ENCODE data around the gene NAP1L4. TPM values are rescaled to one million over a fixed set of nuclear protein-coding genes. Genes with fewer than 3 reads are reported as not detected.

Gene NAP1L4
- total RNA-seq, 2 donors from 2014 or later: 198 to 206 TPM

DNA sequence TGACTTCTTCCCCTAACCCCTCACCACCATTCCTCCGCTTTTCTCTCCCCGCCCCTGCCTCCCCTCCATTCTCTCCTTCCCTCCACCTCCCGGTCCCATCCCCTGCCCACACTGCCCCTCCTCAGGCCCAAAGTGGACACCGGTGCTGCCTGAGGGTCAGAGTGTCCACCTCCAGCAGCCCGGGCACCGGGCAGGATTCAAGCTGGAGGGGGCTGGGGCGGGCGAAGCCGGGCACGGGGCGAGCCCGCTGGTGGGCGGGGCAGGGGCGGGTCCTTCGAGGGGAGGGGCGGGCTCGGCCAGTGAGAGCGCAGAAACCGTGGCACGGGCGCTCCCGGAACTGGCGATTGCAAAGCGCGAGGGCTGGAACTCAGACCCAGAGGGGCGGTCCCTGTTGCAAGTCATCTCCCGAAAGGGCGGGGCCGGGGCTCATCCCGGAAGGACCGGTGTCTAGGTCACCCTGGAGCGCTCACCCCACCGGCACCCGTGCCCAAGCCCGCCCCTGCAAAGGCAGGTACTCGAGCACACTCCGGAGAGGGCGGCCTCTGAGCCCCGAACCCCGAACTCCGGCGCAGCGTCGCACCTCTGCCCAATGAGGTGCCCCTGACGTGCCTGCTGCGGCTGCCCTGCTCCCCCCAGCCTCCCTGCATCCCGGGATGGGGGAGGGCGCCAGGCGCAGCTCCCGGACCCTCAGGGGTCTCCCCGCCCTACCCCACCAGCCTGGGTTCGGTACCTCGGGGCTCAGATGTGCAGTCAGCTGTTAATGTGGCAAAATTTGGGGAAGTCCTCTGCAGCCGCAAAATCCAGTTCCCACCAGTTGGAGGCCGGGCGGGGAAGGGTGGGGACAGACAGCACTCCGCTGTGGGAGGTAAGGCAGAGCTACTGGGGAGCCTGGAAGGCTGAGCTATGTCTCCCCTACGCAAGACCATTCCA, 90.0 kb downstream of the NAP1L4 start:
- WGBS, 2 experiments (ENCODE audit: insufficient coverage in 1 of 2, insufficient read length in 1 of 2): 4 to 5% methylated on average over 27 to 58 of the region's 58 CpGs
- no peak overlapping the region for H3K27ac ChIP-seq (ENCODE audit: low read depth, low read length)
- Mint-ChIP-seq H3K4me3 (peak overlapping the region; percentile 61), H3K36me3 (ENCODE audit: low read depth) (peaks cover 23% of the 10 kb centered on the region), H3K4me1 (peaks cover 4% of the 10 kb centered on the region), H3K9me3 (peaks cover 14% of the 10 kb centered on the region), H3K27me3 (ENCODE audit: insufficient read depth) (peaks cover 28% of the 10 kb centered on the region), H3K27ac (no peak overlapping the region)
- H3K9ac ChIP-seq (ENCODE audit: extremely low read depth, low read length, poor library complexity, severe bottlenecking): peak overlapping the region; percentile 20
- H3K4me3 ChIP-seq (ENCODE audit: low read length): peak overlapping the region; percentile 80
- no peaks in the 10 kb centered on the region for H3K27me3 ChIP-seq (ENCODE audit: control insufficient read depth, insufficient read depth, low read length, poor library complexity, severe bottlenecking)
- TF ChIP-seq, protein P1, sequence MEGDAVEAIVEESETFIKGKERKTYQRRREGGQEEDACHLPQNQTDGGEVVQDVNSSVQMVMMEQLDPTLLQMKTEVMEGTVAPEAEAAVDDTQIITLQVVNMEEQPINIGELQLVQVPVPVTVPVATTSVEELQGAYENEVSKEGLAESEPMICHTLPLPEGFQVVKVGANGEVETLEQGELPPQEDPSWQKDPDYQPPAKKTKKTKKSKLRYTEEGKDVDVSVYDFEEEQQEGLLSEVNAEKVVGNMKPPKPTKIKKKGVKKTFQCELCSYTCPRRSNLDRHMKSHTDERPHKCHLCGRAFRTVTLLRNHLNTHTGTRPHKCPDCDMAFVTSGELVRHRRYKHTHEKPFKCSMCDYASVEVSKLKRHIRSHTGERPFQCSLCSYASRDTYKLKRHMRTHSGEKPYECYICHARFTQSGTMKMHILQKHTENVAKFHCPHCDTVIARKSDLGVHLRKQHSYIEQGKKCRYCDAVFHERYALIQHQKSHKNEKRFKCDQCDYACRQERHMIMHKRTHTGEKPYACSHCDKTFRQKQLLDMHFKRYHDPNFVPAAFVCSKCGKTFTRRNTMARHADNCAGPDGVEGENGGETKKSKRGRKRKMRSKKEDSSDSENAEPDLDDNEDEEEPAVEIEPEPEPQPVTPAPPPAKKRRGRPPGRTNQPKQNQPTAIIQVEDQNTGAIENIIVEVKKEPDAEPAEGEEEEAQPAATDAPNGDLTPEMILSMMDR (conservative IDR thresholded peaks at IDR 0.05): no peak
- H3K9me3 ChIP-seq (ENCODE audit: control insufficient read depth, low read length): no peaks in the 10 kb centered on the region
- H3K36me3 ChIP-seq (ENCODE audit: control insufficient read depth, insufficient read depth, low read length): no peaks in the 10 kb centered on the region
- peak; percentile 98 for DNase-seq
- peaks cover 4% of the 10 kb centered on the region for H3K4me1 ChIP-seq (ENCODE audit: control insufficient read depth, insufficient read depth, low read length)

DNA sequence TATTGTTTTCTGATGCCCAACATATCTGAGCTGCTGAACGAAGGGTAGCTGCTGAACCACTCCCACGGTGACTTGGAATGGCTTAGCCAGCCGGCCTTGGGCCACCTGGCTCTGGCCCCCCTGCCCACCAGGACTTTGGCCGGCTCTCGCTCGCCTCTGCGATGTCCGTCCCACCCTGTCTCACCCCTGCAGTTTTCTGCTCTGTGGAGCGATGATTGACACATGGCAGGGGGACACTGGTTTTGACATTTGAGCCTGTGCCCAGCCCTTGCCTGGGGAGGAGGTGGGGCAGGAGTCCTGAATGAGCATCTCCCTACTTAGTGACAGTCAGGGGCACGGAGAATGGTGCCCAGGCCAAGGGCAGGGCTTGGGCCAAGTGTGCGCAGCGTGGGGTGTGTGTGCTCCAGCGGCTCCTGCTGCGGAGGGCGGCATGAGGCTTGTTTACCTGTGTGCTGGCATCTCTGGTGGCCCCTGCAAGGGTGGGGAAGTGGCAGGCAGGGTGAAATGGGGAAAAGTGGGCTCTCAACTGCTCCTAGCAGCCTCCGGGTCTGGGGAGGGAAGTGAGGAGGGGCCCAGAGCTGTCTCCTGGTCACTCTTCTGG, 90.8 kb downstream of the NAP1L4 start:
- 86 to 88% methylated on average over 8 to 16 of the region's 16 CpGs for WGBS, 2 experiments (ENCODE audit: insufficient coverage in 1 of 2, insufficient read length in 1 of 2)
- no peak overlapping the region for H3K27ac Mint-ChIP-seq
- Histone ChIP-seq H3K4me3 (ENCODE audit: low read length) (peak overlapping the region; percentile 80), H3K4me1 (ENCODE audit: control insufficient read depth, insufficient read depth, low read length) (peaks cover 4% of the 10 kb centered on the region), H3K9me3 (ENCODE audit: control insufficient read depth, low read length) (no peaks in the 10 kb centered on the region), H3K27me3 (ENCODE audit: control insufficient read depth, insufficient read depth, low read length, poor library complexity, severe bottlenecking) (no peaks in the 10 kb centered on the region), H3K36me3 (ENCODE audit: control insufficient read depth, insufficient read depth, low read length) (no peaks in the 10 kb centered on the region), H3K9ac (ENCODE audit: extremely low read depth, low read length, poor library complexity, severe bottlenecking) (no peak overlapping the region), H3K27ac (ENCODE audit: low read depth, low read length) (no peak overlapping the region)
- H3K4me1 Mint-ChIP-seq: peaks cover 4% of the 10 kb centered on the region
- peaks cover 17% of the 10 kb centered on the region for H3K36me3 Mint-ChIP-seq (ENCODE audit: low read depth)
- H3K4me3 Mint-ChIP-seq: peak overlapping the region; percentile 61
- peaks cover 30% of the 10 kb centered on the region for H3K27me3 Mint-ChIP-seq (ENCODE audit: insufficient read depth)
- peaks cover 12% of the 10 kb centered on the region for H3K9me3 Mint-ChIP-seq
- DNase-seq: no peak
- TF ChIP-seq, protein P1 (conservative IDR thresholded peaks at IDR 0.05): no peak

DNA sequence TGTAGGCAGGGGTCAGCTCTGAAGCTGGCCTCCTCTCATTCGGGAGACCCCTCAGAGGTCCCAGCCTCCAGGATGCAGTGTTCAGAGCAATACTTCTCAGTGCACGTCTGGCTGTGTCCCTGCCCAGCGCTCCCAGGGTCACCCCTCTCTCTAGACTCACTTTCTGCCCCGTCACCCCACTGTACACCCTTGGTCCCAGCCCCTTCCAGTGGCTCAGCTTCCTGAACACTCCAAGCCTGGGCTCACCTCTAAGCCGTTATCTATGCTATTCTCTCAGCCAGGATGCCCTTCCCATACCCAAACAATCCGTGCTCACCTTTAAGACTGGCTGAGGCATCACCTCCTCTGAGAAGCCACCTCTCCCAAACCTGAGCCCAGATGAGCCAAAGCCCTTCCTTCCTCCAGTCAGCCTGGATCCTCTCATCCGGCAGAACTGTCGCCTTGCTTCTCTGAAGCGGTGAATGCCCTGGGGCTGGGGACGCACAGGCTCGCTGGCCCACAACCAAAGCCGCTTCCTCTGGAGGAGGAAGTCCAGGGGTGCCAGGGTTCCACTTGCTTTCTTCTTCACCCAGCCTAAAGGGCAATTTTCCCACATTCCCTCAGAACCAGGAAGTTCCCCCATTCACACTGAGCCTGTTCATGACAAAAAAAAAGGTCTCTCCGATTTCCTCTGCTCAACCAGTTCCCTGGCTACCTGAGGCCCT, 92.9 kb downstream of the NAP1L4 start:
- H3K36me3 Mint-ChIP-seq (ENCODE audit: low read depth): no peaks in the 10 kb centered on the region
- H3K27me3 Mint-ChIP-seq (ENCODE audit: insufficient read depth): peaks cover 47% of the 10 kb centered on the region
- peaks cover 4% of the 10 kb centered on the region for H3K4me1 Mint-ChIP-seq
- peaks cover 4% of the 10 kb centered on the region for H3K4me1 ChIP-seq (ENCODE audit: control insufficient read depth, insufficient read depth, low read length)
- TF ChIP-seq, protein P1 (conservative IDR thresholded peaks at IDR 0.05): no peak
- no peak overlapping the region for H3K4me3 Mint-ChIP-seq
- 85 to 92% methylated on average over 8 to 13 of the region's 13 CpGs for WGBS, 2 experiments (ENCODE audit: insufficient coverage in 1 of 2, insufficient read length in 1 of 2)
- H3K4me3 ChIP-seq (ENCODE audit: low read length): no peak overlapping the region
- no peak for DNase-seq
- H3K36me3 ChIP-seq (ENCODE audit: control insufficient read depth, insufficient read depth, low read length): no peaks in the 10 kb centered on the region
- no peaks in the 10 kb centered on the region for H3K9me3 ChIP-seq (ENCODE audit: control insufficient read depth, low read length)
- H3K27me3 ChIP-seq (ENCODE audit: control insufficient read depth, insufficient read depth, low read length, poor library complexity, severe bottlenecking): no peaks in the 10 kb centered on the region
- H3K27ac Mint-ChIP-seq: no peak overlapping the region
- no peak overlapping the region for H3K27ac ChIP-seq (ENCODE audit: low read depth, low read length)
- H3K9ac ChIP-seq (ENCODE audit: extremely low read depth, low read length, poor library complexity, severe bottlenecking): no peak overlapping the region
- H3K9me3 Mint-ChIP-seq: no peaks in the 10 kb centered on the region
